GM10248 (cell line): ENCODE measurements around the gene MAPK4.

ENCODE experiments used
- CTCF ChIA-PET: fragments of 300-600 bp; sonication (Branson Sonifier 250); formaldehyde crosslinking; extraction: SDS; loops from one replicate; lab custom pipeline; 2021; ENCODE audit warnings: antibody characterized with exemption; lab: Yijun Ruan, JAX
- POLR2A ChIA-PET: fragments of 350-650 bp; sonication (Branson Sonifier 250); formaldehyde crosslinking; extraction: SDS; loops from one replicate; lab custom pipeline; 2020; ENCODE audit warnings: antibody characterized with exemption; lab: Yijun Ruan, JAX
- DNase-seq: peaks from one replicate; pipeline ENCODE4 v3.0.0; 2012; ENCODE audit errors: extremely low spot score
- CTCF ChIP-seq: IDR thresholded peaks from 2 replicates; pipeline ENCODE4 v1.5.1; 2012; ENCODE audit warnings: mild to moderate bottlenecking, low read depth; ENCODE audit errors: extremely low read depth, missing control alignments, control extremely low read depth

The MAPK4 gene

GRCh38 chr18:50656396-50656795 is 96.5 kb downstream of the MAPK4 start:
- ChIA-PET CTCF (interaction anchor here (1.0 to 1.2 kb wide), 2 partner anchors 8 to 10 kb away, joined by 3 read pairs; no protein-coding TSS in a partner anchor), POLR2A (no interaction called here)
- TF ChIP-seq CTCF, result no peak
- DNase-seq, result no peak

GRCh38 chr18:50656841-50657470 is 97.1 kb downstream of the MAPK4 start:
- no peak for DNase-seq
- ChIA-PET POLR2A (no interaction called here), CTCF (interaction anchor here (1.0 to 1.2 kb wide), 2 partner anchors 8 to 9 kb away, joined by 3 read pairs; no protein-coding TSS in a partner anchor)
- TF ChIP-seq CTCF, result no peak

GRCh38 chr18:50658601-50659000 is 98.7 kb downstream of the MAPK4 start:
- ChIA-PET POLR2A (no interaction called here), CTCF (no interaction called here)
- DNase-seq, result no peak
- TF ChIP-seq CTCF, result no peak

- ChIA-PET POLR2A (no interaction called here), CTCF (interaction anchor here (0.8 kb wide), 1 partner anchor 12 kb away, joined by 3 read pairs; no protein-coding TSS in a partner anchor)
- DNase-seq, result no peak
- TF ChIP-seq CTCF, result no peak
Measured at GRCh38 chr18:50659091-50660003, 99.5 kb downstream of the MAPK4 start.

GRCh38 chr18:50661013-50661412 is 101.1 kb downstream of the MAPK4 start:
- POLR2A ChIA-PET, result no interaction called here
- no peak for TF ChIP-seq CTCF
- no peak for DNase-seq
- CTCF ChIA-PET, result interaction anchor here (1.6 kb wide), 1 partner anchor 11 kb away, joined by 3 read pairs; no protein-coding TSS in a partner anchor

GRCh38 chr18:50662177-50662576 is 102.3 kb downstream of the MAPK4 start:
- peak; percentile 37 for DNase-seq
- POLR2A ChIA-PET, result no interaction called here
- TF ChIP-seq CTCF, result peak; percentile 18
- CTCF ChIA-PET, result interaction anchor here (1.6 to 1.8 kb wide), 2 partner anchors 26 to 123 kb away, joined by 4 to 5 read pairs; no protein-coding TSS in a partner anchor
